ENCODE results near the gene TENT4B.

GRCh38 chr16:50151322-50151721 is 1.8 kb upstream of the TENT4B start:
- no peak for TF ChIP-seq CTCF (IDR thresholded peaks at IDR 0.05)
- TF ChIP-seq POLR2A (IDR thresholded peaks at IDR 0.05), result no peak
- no peak for TF ChIP-seq POLR2AphosphoS5 (IDR thresholded peaks at IDR 0.05; ENCODE audit: insufficient read depth in 1 of 2, low read depth in 1 of 2)
